Vagina (tissue), 2 donors: Measurements from ENCODE around the gene SLC35E4. TPM values are rescaled to one million over a fixed set of nuclear protein-coding genes. Genes with fewer than 3 reads are reported as not detected.
A peak's percentile ranks its signal among the peaks of the same experiment; 100 is the strongest.

Experiments
- DNase-seq, 2 donors: peaks; one replicate each; pipeline ENCODE4 v3.0.0-alpha.2; 2017; ENCODE audit errors: extremely low spot score in 2 of 2
- H3K27ac ChIP-seq: fragments of 200-600 bp; sonication (generic); one replicate; pipeline ENCODE4 v1.5.1; 2019
- H3K27me3 ChIP-seq: fragments of 200-600 bp; sonication (generic); one replicate; pipeline ENCODE4 v1.5.1; 2019
- H3K36me3 ChIP-seq, 2 donors: fragments of 200-600 bp; sonication (generic); one replicate each; pipeline ENCODE4 v1.5.1; 2017 to 2019
- H3K4me1 ChIP-seq: fragments of 200-600 bp; sonication (generic); one replicate; pipeline ENCODE4 v1.5.1; 2019
- H3K4me3 ChIP-seq, 2 donors: fragments of 200-600 bp; sonication (generic); 1 replicate in 1 of 2; 2 replicates in 1 of 2; pipeline ENCODE4 v1.5.1; 2016 to 2019
- H3K9me3 ChIP-seq: fragments of 200-600 bp; sonication (generic); one replicate; pipeline ENCODE4 v1.5.1; 2019
- POLR2A ChIP-seq, 2 donors: fragments of 450-650 bp; IDR thresholded peaks; one replicate each; pipeline ENCODE4 v1.6.1; 2017; ENCODE audit warnings: antibody characterized with exemption in 2 of 2, mild to moderate bottlenecking in 2 of 2, moderate library complexity in 2 of 2
- POLR2AphosphoS5 ChIP-seq, 2 donors: sonication (generic); formaldehyde crosslinking; IDR thresholded peaks; one replicate each; pipeline ENCODE4 v1.9.0; 2017; ENCODE audit warnings: antibody characterized with exemption in 2 of 2, mild to moderate bottlenecking in 2 of 2, low read depth in 1 of 2; ENCODE audit not compliant: insufficient read depth in 1 of 2
- intact Hi-C: fragments of 100-400 bp; cut with DNase I; formaldehyde crosslinking; loops from one replicate; pipeline ENCODE4 v1.15.1; 2023
- total RNA-seq: library from RNA; depleted of rRNA; stranded (reverse); fragments of >200 nt; gene quantifications from one replicate; pipeline ENCODE4 v1.2.3, GENCODE V29; 2016
- TF ChIP-seq, protein P1 (sequence below), 3 experiments: fragments of 450-650 bp in 2 of 3; fragments of 200-600 bp in 1 of 3; sonication (generic) in 1 of 3; IDR thresholded peaks; one replicate each; pipeline ENCODE4 v1.5.1; 2017 to 2019; ENCODE audit warnings: antibody characterized with exemption in 3 of 3, mild to moderate bottlenecking in 2 of 3, moderate library complexity in 2 of 3

The SLC35E4 gene
- total RNA-seq, 1 donor from 2014 or later: 6.4 TPM

GRCh38 chr22:30602049-30602448, 33.5 kb upstream of the SLC35E4 start:
- Histone ChIP-seq H3K4me1 (peaks cover 16% of the 10 kb centered on the region), H3K36me3 (no peaks in the 10 kb centered on the region), H3K9me3 (no peaks in the 10 kb centered on the region), H3K27ac (no peak overlapping the region), H3K27me3 (no peaks in the 10 kb centered on the region), H3K4me3 (no peak overlapping the region)
- intact Hi-C loops: no loop called here
- TF ChIP-seq POLR2AphosphoS5 (IDR thresholded peaks at IDR 0.05; ENCODE audit: insufficient read depth in 1 of 2, low read depth in 1 of 2): no peak
- TF ChIP-seq POLR2A (IDR thresholded peaks at IDR 0.05): no peak
- TF ChIP-seq, protein P1, sequence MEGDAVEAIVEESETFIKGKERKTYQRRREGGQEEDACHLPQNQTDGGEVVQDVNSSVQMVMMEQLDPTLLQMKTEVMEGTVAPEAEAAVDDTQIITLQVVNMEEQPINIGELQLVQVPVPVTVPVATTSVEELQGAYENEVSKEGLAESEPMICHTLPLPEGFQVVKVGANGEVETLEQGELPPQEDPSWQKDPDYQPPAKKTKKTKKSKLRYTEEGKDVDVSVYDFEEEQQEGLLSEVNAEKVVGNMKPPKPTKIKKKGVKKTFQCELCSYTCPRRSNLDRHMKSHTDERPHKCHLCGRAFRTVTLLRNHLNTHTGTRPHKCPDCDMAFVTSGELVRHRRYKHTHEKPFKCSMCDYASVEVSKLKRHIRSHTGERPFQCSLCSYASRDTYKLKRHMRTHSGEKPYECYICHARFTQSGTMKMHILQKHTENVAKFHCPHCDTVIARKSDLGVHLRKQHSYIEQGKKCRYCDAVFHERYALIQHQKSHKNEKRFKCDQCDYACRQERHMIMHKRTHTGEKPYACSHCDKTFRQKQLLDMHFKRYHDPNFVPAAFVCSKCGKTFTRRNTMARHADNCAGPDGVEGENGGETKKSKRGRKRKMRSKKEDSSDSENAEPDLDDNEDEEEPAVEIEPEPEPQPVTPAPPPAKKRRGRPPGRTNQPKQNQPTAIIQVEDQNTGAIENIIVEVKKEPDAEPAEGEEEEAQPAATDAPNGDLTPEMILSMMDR (IDR thresholded peaks at IDR 0.05): no peak
- DNase-seq: no peak

DNA sequence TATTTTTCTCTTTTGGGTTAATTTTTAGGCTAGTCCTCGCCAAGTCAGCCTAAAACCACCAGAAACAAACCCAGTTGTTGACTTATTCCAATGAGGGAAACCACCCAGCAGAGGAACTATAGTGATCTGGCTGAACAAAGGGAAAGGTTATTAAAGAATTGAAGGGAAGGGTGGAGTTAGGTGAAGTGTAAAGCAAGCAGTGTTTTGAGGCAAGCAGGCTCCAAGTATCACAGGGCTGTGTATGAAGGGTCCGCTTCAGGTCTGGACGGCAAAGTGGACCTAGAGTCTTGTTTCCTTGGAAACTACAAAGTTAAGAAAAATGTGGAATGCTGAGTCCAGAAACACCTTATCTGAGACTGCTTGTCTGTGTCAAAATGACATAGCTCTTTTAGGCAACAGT, 31.8 kb upstream of the SLC35E4 start:
- intact Hi-C loops: no loop called here
- no peaks in the 10 kb centered on the region for H3K27me3 ChIP-seq
- H3K36me3 ChIP-seq: no peaks in the 10 kb centered on the region
- DNase-seq: no peak
- H3K9me3 ChIP-seq: no peaks in the 10 kb centered on the region
- H3K4me3 ChIP-seq: no peak overlapping the region
- TF ChIP-seq POLR2AphosphoS5 (IDR thresholded peaks at IDR 0.05; ENCODE audit: insufficient read depth in 1 of 2, low read depth in 1 of 2): no peak
- H3K27ac ChIP-seq: no peak overlapping the region
- peaks cover 34% of the 10 kb centered on the region for H3K4me1 ChIP-seq

GRCh38 chr22:30604723-30605122, 30.9 kb upstream of the SLC35E4 start:
- intact Hi-C loops: no loop called here

DNA sequence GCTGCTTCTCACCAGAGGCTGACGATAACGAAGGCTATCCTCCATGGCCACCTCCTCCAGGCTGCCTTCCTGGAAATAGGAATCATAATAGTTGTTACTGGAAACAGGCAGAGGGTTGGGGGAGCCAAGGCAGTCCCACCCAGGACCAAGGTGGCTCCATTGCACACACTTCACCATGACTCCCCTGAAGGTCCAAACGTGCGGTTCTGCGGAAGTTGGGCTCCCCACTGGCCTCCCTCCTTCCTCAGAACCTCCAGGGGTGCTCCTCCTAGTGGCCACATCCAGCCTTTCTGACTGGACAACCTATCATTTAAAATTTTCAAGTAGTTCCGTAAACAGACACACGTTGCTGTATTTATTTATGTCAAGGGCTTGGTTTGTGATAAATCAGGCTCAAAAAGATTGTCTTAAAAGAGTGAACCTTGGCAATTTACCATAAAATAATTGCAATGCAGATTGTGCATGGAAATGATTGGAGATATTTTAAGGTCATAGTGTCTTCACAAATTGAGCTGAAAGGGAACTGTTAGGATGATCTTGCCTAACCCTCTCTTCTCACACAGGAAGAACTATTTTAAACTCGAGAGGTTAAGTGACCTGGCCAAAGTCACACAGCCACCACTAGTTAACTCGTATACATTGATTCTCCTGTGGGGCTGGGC, 30.0 kb upstream of the SLC35E4 start:
- peaks cover 49% of the 10 kb centered on the region for H3K4me1 ChIP-seq
- H3K4me3 ChIP-seq: peak overlapping the region; percentile 58 to 67
- TF ChIP-seq, protein P1 (IDR thresholded peaks at IDR 0.05): peak in 2 of 3 experiments; percentile 7 to 22
- TF ChIP-seq POLR2A (IDR thresholded peaks at IDR 0.05): no peak
- H3K9me3 ChIP-seq: no peaks in the 10 kb centered on the region
- intact Hi-C loops: no loop called here
- no peak for DNase-seq
- no peaks in the 10 kb centered on the region for H3K36me3 ChIP-seq
- peak overlapping the region; percentile 81 for H3K27ac ChIP-seq
- no peaks in the 10 kb centered on the region for H3K27me3 ChIP-seq

More at GRCh38 chr22:30604723-30605122, 30.9 kb upstream of the SLC35E4 start:
- no peaks in the 10 kb centered on the region for H3K27me3 ChIP-seq
- H3K9me3 ChIP-seq: no peaks in the 10 kb centered on the region
- H3K27ac ChIP-seq: no peak overlapping the region
- no peaks in the 10 kb centered on the region for H3K36me3 ChIP-seq
- TF ChIP-seq, protein P1 (IDR thresholded peaks at IDR 0.05): no peak
- no peak for TF ChIP-seq POLR2AphosphoS5 (IDR thresholded peaks at IDR 0.05; ENCODE audit: insufficient read depth in 1 of 2, low read depth in 1 of 2)
- TF ChIP-seq POLR2A (IDR thresholded peaks at IDR 0.05): no peak
- no peak for DNase-seq
- H3K4me3 ChIP-seq: no peak overlapping the region
- peaks cover 43% of the 10 kb centered on the region for H3K4me1 ChIP-seq

DNA sequence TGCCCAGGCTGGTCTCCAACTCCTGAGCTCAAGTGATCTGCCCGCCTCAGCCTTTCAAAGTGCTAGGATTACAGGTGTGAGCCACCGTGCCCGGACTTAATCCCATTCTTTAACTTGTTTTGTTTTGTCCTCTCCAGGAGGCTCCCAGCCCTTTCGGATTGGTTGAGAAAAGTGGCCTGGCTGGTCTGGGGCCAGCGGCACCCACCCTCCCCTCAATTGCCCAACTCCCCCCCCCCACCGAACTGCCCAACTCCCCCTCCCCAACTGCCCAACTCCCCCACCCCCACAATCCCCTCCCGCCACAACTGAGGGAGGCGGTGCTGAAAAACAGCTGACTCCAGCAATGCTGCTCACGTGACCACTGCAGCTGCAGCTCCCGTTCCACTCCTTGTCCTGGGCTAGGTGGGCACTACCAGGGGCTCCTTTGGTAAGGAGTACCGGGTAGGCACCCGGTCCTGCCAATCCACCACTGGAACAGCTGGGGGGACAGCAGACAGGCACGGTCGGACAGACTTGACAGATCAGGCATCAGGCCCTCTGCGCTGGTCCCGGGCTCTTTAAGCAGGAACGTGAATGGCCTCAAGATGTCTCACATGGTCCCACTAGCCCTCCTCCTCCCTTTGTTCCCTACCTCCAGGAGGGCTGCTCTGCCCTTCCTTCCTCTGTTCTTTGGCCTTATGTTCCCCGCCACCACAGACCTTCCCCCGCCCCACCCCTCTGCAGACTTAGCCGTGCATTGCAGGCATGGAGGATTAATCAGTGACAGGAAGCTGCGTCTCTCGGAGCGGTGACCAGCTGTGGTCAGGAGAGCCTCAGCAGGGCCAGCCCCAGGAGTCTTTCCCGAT, 28.9 kb upstream of the SLC35E4 start, which contains the start of gene TCN2:
TSS of gene TCN2 (plus strand) at position 720 of the 845 bp plus-strand sequence. CDS start 158 bp downstream, outside the sequence.
- Histone ChIP-seq H3K36me3 (no peaks in the 10 kb centered on the region), H3K4me3 (peak within 1 kb of the TSS; percentile 58 to 67), H3K27me3 (no peaks in the 10 kb centered on the region), H3K27ac (peak within 1 kb of the TSS; percentile 81), H3K9me3 (no peaks in the 10 kb centered on the region), H3K4me1 (peaks cover 49% of the 10 kb centered on the region)
- no peak for DNase-seq
- TF ChIP-seq, protein P1 (IDR thresholded peaks at IDR 0.05): no peak
- TF ChIP-seq POLR2AphosphoS5 (IDR thresholded peaks at IDR 0.05; ENCODE audit: insufficient read depth in 1 of 2, low read depth in 1 of 2) (peak; percentile 37 to 70), POLR2A (IDR thresholded peaks at IDR 0.05) (no peak)
- intact Hi-C loops: no loop called here
